Type B pancreatic cell (in vitro differentiated cells): Measurements from ENCODE around the gene DYNC2H1. TPM values are rescaled to one million over a fixed set of nuclear protein-coding genes. Genes with fewer than 3 reads are reported as not detected.
"Not testable (repeated sequence)": the region's sequence is repeated elsewhere in the genome, so short reads cannot be mapped to it uniquely, and the experiment has no call there.

Experiments
- DNase-seq: peaks from one replicate; pipeline ENCODE4 v3.0.0; 2021; ENCODE audit warnings: mixed read lengths; ENCODE audit not compliant: unreplicated experiment; ENCODE audit errors: extremely low spot score
- H3K27ac Mint-ChIP-seq: 2 replicates; pipeline ENCODE4 v1.8.0; 2021; ENCODE audit warnings: mild to moderate bottlenecking, mixed read lengths
- H3K27me3 Mint-ChIP-seq: 2 replicates; pipeline ENCODE4 v1.8.0; 2021; ENCODE audit warnings: mixed read lengths
- H3K36me3 Mint-ChIP-seq: 2 replicates; pipeline ENCODE4 v1.8.0; 2021; ENCODE audit warnings: mixed read lengths
- H3K4me1 Mint-ChIP-seq: one replicate; pipeline ENCODE4 v1.8.0; 2021; ENCODE audit warnings: mixed read lengths; ENCODE audit not compliant: unreplicated experiment
- H3K4me3 Mint-ChIP-seq: 2 replicates; pipeline ENCODE4 v1.8.0; 2021; ENCODE audit warnings: mild to moderate bottlenecking, mixed read lengths
- H3K9me3 Mint-ChIP-seq: 2 replicates; pipeline ENCODE4 v1.8.0; 2021; ENCODE audit warnings: mixed read lengths
- total RNA-seq: library from RNA; stranded (reverse); gene quantifications from 2 replicates; pipeline ENCODE4 v1.2.1, GENCODE V29; 2021; ENCODE audit warnings: low replicate concordance
- TF ChIP-seq, protein P1 (sequence below): fragments of 200-600 bp; sonication (generic); conservative IDR thresholded peaks from 2 replicates; pipeline ENCODE4 v1.5.0; 2021; ENCODE audit warnings: antibody characterized with exemption, mild to moderate bottlenecking

DYNC2H1 gene
- total RNA-seq, 1 donor from 2014 or later = 26.1 TPM

DNA sequence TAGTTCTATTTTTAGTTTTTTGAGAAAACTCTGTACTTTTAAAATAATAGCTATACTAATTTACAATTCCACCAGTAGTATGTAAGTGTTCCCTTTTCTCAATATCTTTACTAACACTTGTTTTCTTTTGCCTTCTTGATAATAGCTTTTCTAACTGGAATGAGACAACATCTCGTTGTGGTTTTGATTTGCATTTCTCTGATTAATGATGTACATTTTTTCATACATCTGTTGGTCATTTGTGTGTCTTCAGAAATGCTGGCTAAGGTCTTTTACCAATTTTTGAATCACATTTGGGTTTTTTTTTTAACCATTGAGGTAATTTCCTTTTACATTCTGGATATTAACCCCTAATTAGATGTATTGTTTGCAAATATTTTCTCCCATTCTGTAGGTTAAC, 258.9 kb downstream of the DYNC2H1 start:
- Mint-ChIP-seq H3K36me3 (peaks cover 12% of the 10 kb centered on the region), H3K9me3 (no peaks in the 10 kb centered on the region), H3K4me3 (no peak overlapping the region), H3K4me1 (peaks cover 3% of the 10 kb centered on the region), H3K27ac (no peak overlapping the region), H3K27me3 (no peaks in the 10 kb centered on the region)
- no peak for DNase-seq
- TF ChIP-seq, protein P1, sequence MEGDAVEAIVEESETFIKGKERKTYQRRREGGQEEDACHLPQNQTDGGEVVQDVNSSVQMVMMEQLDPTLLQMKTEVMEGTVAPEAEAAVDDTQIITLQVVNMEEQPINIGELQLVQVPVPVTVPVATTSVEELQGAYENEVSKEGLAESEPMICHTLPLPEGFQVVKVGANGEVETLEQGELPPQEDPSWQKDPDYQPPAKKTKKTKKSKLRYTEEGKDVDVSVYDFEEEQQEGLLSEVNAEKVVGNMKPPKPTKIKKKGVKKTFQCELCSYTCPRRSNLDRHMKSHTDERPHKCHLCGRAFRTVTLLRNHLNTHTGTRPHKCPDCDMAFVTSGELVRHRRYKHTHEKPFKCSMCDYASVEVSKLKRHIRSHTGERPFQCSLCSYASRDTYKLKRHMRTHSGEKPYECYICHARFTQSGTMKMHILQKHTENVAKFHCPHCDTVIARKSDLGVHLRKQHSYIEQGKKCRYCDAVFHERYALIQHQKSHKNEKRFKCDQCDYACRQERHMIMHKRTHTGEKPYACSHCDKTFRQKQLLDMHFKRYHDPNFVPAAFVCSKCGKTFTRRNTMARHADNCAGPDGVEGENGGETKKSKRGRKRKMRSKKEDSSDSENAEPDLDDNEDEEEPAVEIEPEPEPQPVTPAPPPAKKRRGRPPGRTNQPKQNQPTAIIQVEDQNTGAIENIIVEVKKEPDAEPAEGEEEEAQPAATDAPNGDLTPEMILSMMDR = no peak

DNA sequence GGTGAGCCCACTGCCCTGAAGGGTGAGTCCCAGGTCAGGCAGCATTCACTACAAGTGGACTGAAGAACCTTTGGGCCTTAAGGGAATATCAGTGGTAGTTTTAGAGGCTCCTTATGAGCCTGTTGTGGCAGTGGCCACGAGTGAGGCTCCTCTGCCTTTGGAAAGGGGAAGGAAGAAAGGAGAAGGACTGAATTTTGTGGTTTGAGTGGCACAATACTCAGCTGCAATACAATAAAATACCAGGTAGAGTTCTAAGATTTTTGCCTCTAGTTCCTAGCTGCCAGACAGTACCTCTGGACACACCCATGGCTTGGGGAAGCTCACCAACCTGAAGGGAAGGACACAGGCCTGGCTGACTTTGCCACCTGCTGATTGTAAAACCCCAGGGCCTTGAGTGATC, 260.9 kb downstream of the DYNC2H1 start:
- DNase-seq = no peak
- Mint-ChIP-seq H3K27me3 (no peaks in the 10 kb centered on the region), H3K9me3 (peaks cover 4% of the 10 kb centered on the region), H3K36me3 (peaks cover 17% of the 10 kb centered on the region), H3K4me1 (peaks cover 3% of the 10 kb centered on the region), H3K4me3 (no peak overlapping the region), H3K27ac (no peak overlapping the region)
- TF ChIP-seq, protein P1 = no peak

DNA sequence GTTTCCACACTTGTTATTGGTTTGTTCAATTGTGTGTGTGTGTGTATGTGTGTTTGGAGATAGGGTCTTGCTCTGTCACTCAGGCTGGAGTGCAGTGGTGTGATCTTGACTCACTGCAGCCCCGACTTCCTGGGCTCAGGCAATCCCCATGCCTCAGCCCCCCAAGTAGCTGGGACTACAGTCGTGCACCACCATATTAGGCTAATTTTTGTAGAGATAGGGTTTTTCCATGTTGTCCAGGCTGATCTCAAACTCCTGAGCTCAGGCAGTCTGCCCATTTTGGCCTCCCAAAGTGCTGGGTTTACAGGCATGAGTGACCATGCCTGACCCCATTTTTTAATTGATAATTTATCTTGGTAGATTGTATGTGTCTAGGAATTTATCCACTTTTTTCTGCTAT, 263.7 kb downstream of the DYNC2H1 start:
- Mint-ChIP-seq H3K4me3 (no peak overlapping the region), H3K4me1 (no peaks in the 10 kb centered on the region), H3K27ac (no peak overlapping the region), H3K9me3 (peaks cover 4% of the 10 kb centered on the region), H3K27me3 (no peaks in the 10 kb centered on the region), H3K36me3 (peaks cover 28% of the 10 kb centered on the region)
- TF ChIP-seq, protein P1 = no peak
- DNase-seq = no peak

DNA sequence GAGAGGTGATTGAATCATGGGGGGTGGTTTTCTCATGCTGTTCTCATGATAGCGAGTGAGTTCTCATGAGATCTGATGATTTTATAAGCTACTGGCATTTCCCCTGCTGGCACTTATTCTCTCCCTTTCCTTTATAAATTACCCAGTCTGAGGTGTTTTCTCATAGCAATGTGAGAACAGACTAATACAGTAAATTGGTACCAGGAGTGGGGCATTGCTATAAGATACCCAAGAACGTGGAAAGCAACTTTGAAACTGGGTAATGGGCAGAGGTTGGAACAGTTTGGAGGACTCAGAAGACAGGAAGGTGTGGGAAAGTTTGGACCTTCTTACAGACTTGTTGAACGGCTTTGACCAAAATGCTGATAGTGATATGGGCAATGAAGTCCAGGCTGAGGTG, 265.0 kb downstream of the DYNC2H1 start:
- not testable (repeated sequence) for H3K9me3 Mint-ChIP-seq, H3K27me3 Mint-ChIP-seq, DNase-seq, H3K27ac Mint-ChIP-seq, H3K4me1 Mint-ChIP-seq, H3K4me3 Mint-ChIP-seq
- peaks cover 28% of the 10 kb centered on the region for H3K36me3 Mint-ChIP-seq

DNA sequence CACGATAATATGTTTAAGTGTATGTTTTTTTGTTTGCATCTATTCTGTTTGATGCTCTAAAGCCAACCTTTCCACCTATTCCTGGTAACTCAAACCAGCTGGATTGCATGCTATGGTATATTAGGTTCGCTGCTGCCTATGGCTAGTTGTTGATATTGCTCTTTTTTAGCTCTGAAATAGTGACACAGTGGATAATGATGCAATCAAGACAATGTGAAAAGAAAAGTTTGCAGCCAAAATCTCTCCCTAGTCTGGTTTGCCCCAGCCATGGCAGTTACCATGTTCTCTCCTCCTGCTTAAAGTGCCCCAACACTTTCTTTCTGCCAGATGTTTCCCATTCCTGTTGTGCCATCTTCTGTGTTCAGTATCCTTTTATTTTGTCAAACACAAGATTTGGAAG, 269.7 kb downstream of the DYNC2H1 start:
- Mint-ChIP-seq H3K4me1 (peaks cover 3% of the 10 kb centered on the region), H3K4me3 (no peak overlapping the region), H3K27me3 (no peaks in the 10 kb centered on the region), H3K27ac (no peak overlapping the region), H3K36me3 (peaks cover 22% of the 10 kb centered on the region), H3K9me3 (peaks cover 4% of the 10 kb centered on the region)
- no peak for DNase-seq
- TF ChIP-seq, protein P1 = no peak

DNA sequence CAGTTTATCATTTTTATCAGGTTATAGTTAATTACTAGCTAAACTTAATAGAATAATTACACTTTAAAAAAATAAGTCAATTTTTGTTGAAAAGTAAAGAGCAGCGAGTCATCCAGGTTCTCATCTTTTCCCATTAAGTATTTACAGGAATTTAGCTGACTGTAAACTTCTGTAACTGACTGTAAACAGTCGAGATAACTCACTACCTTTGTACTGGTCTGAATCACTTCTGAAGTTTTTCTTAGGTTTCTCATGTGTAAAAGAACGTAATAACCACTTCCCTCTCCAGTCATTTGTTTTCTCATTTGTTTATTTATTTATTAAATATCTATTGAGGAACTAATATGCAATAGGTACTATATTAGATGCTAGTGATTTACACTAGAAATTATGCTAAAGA, 270.8 kb downstream of the DYNC2H1 start:
- TF ChIP-seq, protein P1 = no peak
- Mint-ChIP-seq H3K27me3 (no peaks in the 10 kb centered on the region), H3K9me3 (no peaks in the 10 kb centered on the region), H3K4me3 (no peak overlapping the region), H3K4me1 (peaks cover 3% of the 10 kb centered on the region), H3K27ac (no peak overlapping the region), H3K36me3 (peaks cover 17% of the 10 kb centered on the region)
- no peak for DNase-seq
